H1 (cell line): ENCODE results near the gene DIP2C. TPM values are rescaled to one million over a fixed set of nuclear protein-coding genes. Genes with fewer than 3 reads are reported as not detected.

Source experiments
- CTCF ChIA-PET: fragments of 300-600 bp; sonication (Branson Sonifier 250); formaldehyde crosslinking; loops from one replicate; lab custom pipeline; 2021; ENCODE audit not compliant: partially characterized antibody; lab: Charles Lee
- POLR2A ChIA-PET: fragments of 300-600 bp; sonication (Branson Sonifier 250); formaldehyde crosslinking; loops from one replicate; lab custom pipeline; 2021; ENCODE audit warnings: inconsistent platforms; ENCODE audit not compliant: partially characterized antibody; lab: Charles Lee
- DNase-seq, 2 experiments: peaks; one replicate each; pipeline versions ENCODE4 v3.0.0 to v3.0.0-alpha.2; 2010 to 2022; ENCODE audit warnings: low spot score in 2 of 2, low read depth in 1 of 2, mixed read lengths in 1 of 2
- FAIRE-seq: peaks from 2 replicates; lab custom pipeline; 2011; peaks lifted over from hg19 to GRCh38; lab: Jason Lieb, UNC
- H2AFZ ChIP-seq: 2 replicates; pipeline ENCODE4 v1.8.1; 2012; ENCODE audit warnings: low read length, inconsistent platforms
- H2AK5ac ChIP-seq: 2 replicates; pipeline ENCODE4 v1.6.1; 2013; ENCODE audit warnings: low read depth, low read length
- H2BK120ac ChIP-seq: replicated peaks from 2 replicates; pipeline ENCODE3; 2013; ENCODE audit warnings: low read depth, low read length, inconsistent platforms
- H2BK12ac ChIP-seq: 2 replicates; pipeline ENCODE4 v1.6.1; 2013; ENCODE audit warnings: low read depth, low read length
- H2BK15ac ChIP-seq: 2 replicates; pipeline ENCODE4 v1.6.1; 2013; ENCODE audit warnings: low read length
- H2BK20ac ChIP-seq: 2 replicates; pipeline ENCODE4 v1.6.1; 2013; ENCODE audit warnings: low read length
- H2BK5ac ChIP-seq: 2 replicates; pipeline ENCODE4 v1.6.1; 2013; ENCODE audit warnings: low read depth, low read length
- H3K14ac ChIP-seq: 2 replicates; pipeline ENCODE4 v1.6.1; 2013; ENCODE audit warnings: inconsistent platforms; ENCODE audit not compliant: insufficient read length
- H3K18ac ChIP-seq: 2 replicates; pipeline ENCODE4 v1.6.1; 2013; ENCODE audit warnings: low read length; ENCODE audit errors: extremely low read depth
- H3K23ac ChIP-seq: 2 replicates; pipeline ENCODE4 v1.6.1; 2013; ENCODE audit warnings: inconsistent platforms; ENCODE audit not compliant: insufficient read length
- H3K23me2 ChIP-seq: 2 replicates; pipeline ENCODE4 v1.6.1; 2013; ENCODE audit warnings: low read depth, low read length
- H3K27ac ChIP-seq: 2 replicates; pipeline ENCODE4 v1.6.1; 2011; ENCODE audit warnings: low read depth, low read length, inconsistent platforms
- H3K27me3 ChIP-seq, 4 experiments: replicated peaks in 1 of 4; 1 replicate in 1 of 4; 2 replicates in 3 of 4; pipeline versions ENCODE4 v1.6.1 to v1.8.1; 2011 to 2013; ENCODE audit warnings: low read length in 3 of 4, mild to moderate bottlenecking in 3 of 4, inconsistent platforms in 2 of 4, mixed read lengths in 2 of 4, moderate library complexity in 1 of 4; ENCODE audit not compliant: control insufficient read depth in 3 of 4, insufficient read depth in 3 of 4; ENCODE audit errors: extremely low read depth in 1 of 4
- H3K36me3 ChIP-seq, 4 experiments: 2 replicates each; pipeline versions ENCODE4 v1.6.1 to v1.8.1; 2011 to 2013; ENCODE audit warnings: mild to moderate bottlenecking in 4 of 4, low read length in 3 of 4, moderate library complexity in 2 of 4, control low read depth in 1 of 4, inconsistent platforms in 1 of 4; ENCODE audit not compliant: insufficient read depth in 4 of 4, control insufficient read depth in 2 of 4
- H3K4ac ChIP-seq: replicated peaks from 2 replicates; pipeline ENCODE3; 2013; ENCODE audit warnings: low read length, low read depth, mixed read lengths, inconsistent platforms; ENCODE audit not compliant: insufficient read length
- H3K4me1 ChIP-seq, 4 experiments: replicated peaks in 1 of 4; 1 replicate in 1 of 4; 2 replicates in 3 of 4; pipeline versions ENCODE4 v1.6.1 to v1.8.1; 2011 to 2013; ENCODE audit warnings: low read length in 3 of 4, inconsistent platforms in 2 of 4, mixed read lengths in 1 of 4; ENCODE audit not compliant: insufficient read depth in 4 of 4, control insufficient read depth in 3 of 4
- H3K4me2 ChIP-seq, 2 experiments: 2 replicates each; pipeline versions ENCODE4 v1.6.1 to v1.8.1; 2011 to 2013; ENCODE audit warnings: low read depth in 2 of 2, low read length in 2 of 2, control low read depth in 1 of 2, inconsistent platforms in 1 of 2, mild to moderate bottlenecking in 1 of 2; ENCODE audit not compliant: insufficient read depth in 1 of 2
- H3K4me3 ChIP-seq, 4 experiments: fragments of 200-600, 300-600 bp in 1 of 4; sonication (generic), shearing (Covaris generic), sonication (Bioruptor Twin) in 1 of 4; 2 replicates each; pipeline versions ENCODE4 v1.5.1 to v1.8.1; 2011 to 2016; ENCODE audit warnings: low read length in 4 of 4, low read depth in 3 of 4, control low read depth in 2 of 4, inconsistent platforms in 2 of 4, mild to moderate bottlenecking in 2 of 4, mixed read lengths in 1 of 4, moderate library complexity in 1 of 4; ENCODE audit not compliant: insufficient read depth in 2 of 4; ENCODE audit errors: extremely low read depth in 1 of 4
- H3K56ac ChIP-seq: replicated peaks from 2 replicates; pipeline ENCODE3; 2013; ENCODE audit warnings: low read depth, mild to moderate bottlenecking, mixed read lengths, low read length, inconsistent platforms; ENCODE audit not compliant: insufficient read length
- H3K79me1 ChIP-seq: 2 replicates; pipeline ENCODE4 v1.6.1; 2013; ENCODE audit warnings: low read depth, low read length, control low read depth
- H3K79me2 ChIP-seq, 2 experiments: 2 replicates each; pipeline versions ENCODE4 v1.6.1 to v1.8.1; 2012 to 2013; ENCODE audit warnings: low read length in 2 of 2, mild to moderate bottlenecking in 2 of 2, inconsistent platforms in 1 of 2; ENCODE audit not compliant: insufficient read depth in 2 of 2, control insufficient read depth in 1 of 2
- H3K9ac ChIP-seq, 4 experiments: replicated peaks in 1 of 4; 1 replicate in 1 of 4; 2 replicates in 3 of 4; pipeline versions ENCODE4 v1.6.1 to v1.8.1; 2011 to 2013; ENCODE audit warnings: low read depth in 3 of 4, low read length in 3 of 4, control low read depth in 2 of 4, mild to moderate bottlenecking in 2 of 4, moderate library complexity in 2 of 4, inconsistent platforms in 1 of 4; ENCODE audit errors: extremely low read depth in 1 of 4
- H3K9me3 ChIP-seq, 2 experiments: 2 replicates each; pipeline versions ENCODE4 v1.6.1 to v1.8.1; 2012 to 2013; ENCODE audit warnings: mild to moderate bottlenecking in 2 of 2, moderate library complexity in 2 of 2, control low read depth in 1 of 2, inconsistent platforms in 1 of 2, low read depth in 1 of 2, low read length in 1 of 2, mixed read lengths in 1 of 2; ENCODE audit not compliant: insufficient read depth in 2 of 2
- H4K20me1 ChIP-seq, 2 experiments: replicated peaks in 1 of 2; 2 replicates each; pipeline versions ENCODE3 to v1.8.1; 2011 to 2013; ENCODE audit warnings: inconsistent platforms in 2 of 2, low read length in 2 of 2, mild to moderate bottlenecking in 1 of 2; ENCODE audit not compliant: insufficient read depth in 2 of 2, control insufficient read depth in 1 of 2
- H4K5ac ChIP-seq: 2 replicates; pipeline ENCODE4 v1.6.1; 2013; ENCODE audit warnings: low read length, low read depth, mixed read lengths, inconsistent platforms; ENCODE audit not compliant: insufficient read length
- H4K8ac ChIP-seq: 2 replicates; pipeline ENCODE4 v1.8.0; 2013; ENCODE audit warnings: mild to moderate bottlenecking, moderate library complexity, low read length, inconsistent platforms; ENCODE audit not compliant: insufficient read depth; ENCODE audit errors: extremely low read depth
- H4K91ac ChIP-seq: replicated peaks from 2 replicates; pipeline ENCODE3; 2013; ENCODE audit warnings: low read length, mixed read lengths, inconsistent platforms; ENCODE audit not compliant: insufficient read length
- BRCA1 ChIP-seq: IDR thresholded peaks from 2 replicates; pipeline ENCODE4 v1.6.1; 2012; ENCODE audit warnings: low read depth, low read length, improper control_type of control experiment
- CBX8 ChIP-seq: fragments of 300-800, 300-1000 bp; sonication (generic); IDR thresholded peaks from 2 replicates; pipeline ENCODE4 v1.7.1; 2016; ENCODE audit warnings: low read depth, low read length, borderline replicate concordance
- CHD1 ChIP-seq: IDR thresholded peaks from 2 replicates; pipeline ENCODE4 v1.6.1; 2012; ENCODE audit warnings: low read depth, low read length, improper control_type of control experiment
- CHD2 ChIP-seq: IDR thresholded peaks from 2 replicates; pipeline ENCODE4 v1.6.1; 2012; ENCODE audit warnings: low read length, improper control_type of control experiment
- EZH2 ChIP-seq: fragments of 200-600 bp; sonication (generic); IDR thresholded peaks from 2 replicates; pipeline ENCODE4 v1.7.1; 2012; ENCODE audit warnings: low read depth, mild to moderate bottlenecking, moderate library complexity, low read length, inconsistent platforms; ENCODE audit not compliant: severe bottlenecking
- RAD21 ChIP-seq, 2 experiments: IDR thresholded peaks in 1 of 2; conservative IDR thresholded peaks in 1 of 2; 2 replicates each; pipeline ENCODE4 v1.6.1; 2011; ENCODE audit warnings: low read depth in 2 of 2, low read length in 2 of 2, improper control_type of control experiment in 1 of 2, inconsistent platforms in 1 of 2, mild to moderate bottlenecking in 1 of 2, moderate library complexity in 1 of 2
- SIN3A ChIP-seq, 2 experiments: IDR thresholded peaks in 1 of 2; conservative IDR thresholded peaks in 1 of 2; 2 replicates each; pipeline ENCODE4 v1.6.1; 2011 to 2012; ENCODE audit warnings: low read length in 2 of 2, improper control_type of control experiment in 1 of 2, low read depth in 1 of 2, mild to moderate bottlenecking in 1 of 2
- TAF1 ChIP-seq: IDR thresholded peaks from 2 replicates; pipeline ENCODE4 v1.6.1; 2011; ENCODE audit warnings: mild to moderate bottlenecking, low read depth, low read length
- WGBS, 2 experiments: shearing (Covaris generic) in 1 of 2; methylation state at CpG; one replicate each; pipeline versions ENCODE4 v1.1.6 to v1.1.7; 2013 to 2015; ENCODE audit warnings: low lambda C conversion rate in 2 of 2, mixed read lengths in 2 of 2, inconsistent platforms in 1 of 2, low coverage in 1 of 2, missing lambda C conversion rate in 1 of 2; ENCODE audit not compliant: insufficient replicate concordance in 2 of 2, insufficient coverage in 1 of 2, insufficient read length in 1 of 2; ENCODE audit errors: extremely low coverage in 1 of 2, missing lambda C conversion rate in 1 of 2; 5-methylcytosine and 5-hydroxymethylcytosine counted together
- polyA plus RNA-seq, 7 experiments: library from polyadenylated mRNA; depleted of rRNA in 3 of 7; stranded (reverse) in 5 of 7; unstranded in 2 of 7; fragments of >200 nt in 5 of 7; fragments of 200-250 nt in 2 of 7; gene quantifications; 1 replicate in 5 of 7; 2 replicates in 1 of 7; 4 replicates in 1 of 7; pipeline versions ENCODE4 v1.2.1 to v1.2.3, GENCODE V29; 2011 to 2013; ENCODE audit warnings: missing spikeins in 2 of 7, mixed read lengths in 2 of 7
- total RNA-seq: library from RNA; stranded (reverse); fragmentation: NEBNext Ultra II Directional; extraction: Animal tissue kit (Norgen Biotek cat#: 25700); gene quantifications from 2 replicates; pipeline ENCODE4 v1.2.1, GENCODE V29; 2021
- TF ChIP-seq, protein P1 (sequence below): IDR thresholded peaks from 2 replicates; pipeline ENCODE4 v1.6.1; 2012; ENCODE audit warnings: low read length, inconsistent platforms

The DIP2C gene
- total and polyA plus RNA-seq, 2 of the 8 experiments (the other 6 are each of a cell fraction or from before 2014, with no cell fraction given): 3.8 to 9.3 TPM

DNA sequence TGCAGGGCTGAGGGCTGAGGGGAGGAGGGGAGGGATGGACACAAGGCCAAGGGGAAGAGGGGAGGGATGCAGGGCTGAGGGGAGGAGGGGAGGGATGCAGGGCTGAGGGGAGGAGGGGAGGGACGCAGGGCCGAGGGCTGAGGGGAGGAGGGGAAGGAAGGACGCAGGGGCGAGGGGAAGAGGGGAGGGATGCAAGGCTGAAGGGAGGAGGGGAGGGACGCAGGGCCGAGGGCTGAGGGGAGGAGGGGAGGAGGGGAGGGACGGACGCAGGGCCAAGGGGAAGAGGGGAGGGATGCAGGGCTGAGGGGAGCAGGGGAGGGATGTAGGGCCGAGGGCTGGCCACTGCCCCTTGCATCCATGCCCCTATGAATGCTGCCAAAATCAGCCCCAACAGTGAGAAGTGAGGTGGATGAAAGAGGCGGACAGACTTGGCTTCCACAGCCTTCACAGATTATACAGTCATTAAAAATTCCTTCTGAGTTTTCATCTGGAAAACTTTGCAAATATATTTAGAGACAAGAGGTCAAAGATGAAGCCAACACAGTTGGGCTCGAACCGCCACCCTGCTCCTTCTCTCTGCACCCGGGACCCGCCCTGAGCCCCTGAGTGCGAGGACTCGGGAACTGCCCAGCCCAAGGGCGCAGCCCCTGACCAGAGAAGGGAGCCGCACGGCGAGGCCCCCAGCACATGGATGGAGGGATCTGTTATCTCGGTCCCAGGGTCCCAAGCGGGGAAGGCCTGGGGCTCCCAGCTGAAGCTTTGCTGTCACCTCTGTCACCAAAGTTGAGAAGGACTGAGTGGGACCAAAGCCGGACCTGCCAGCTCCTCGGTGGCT, 65.8 kb downstream of the DIP2C start:
- POLR2A ChIA-PET: interaction anchor here (0.6 to 1.8 kb wide), 2 partner anchors 10 to 11 kb away, joined by 3 to 6 read pairs; no protein-coding TSS in a partner anchor
- no peak for DNase-seq
- TF ChIP-seq, protein P1, sequence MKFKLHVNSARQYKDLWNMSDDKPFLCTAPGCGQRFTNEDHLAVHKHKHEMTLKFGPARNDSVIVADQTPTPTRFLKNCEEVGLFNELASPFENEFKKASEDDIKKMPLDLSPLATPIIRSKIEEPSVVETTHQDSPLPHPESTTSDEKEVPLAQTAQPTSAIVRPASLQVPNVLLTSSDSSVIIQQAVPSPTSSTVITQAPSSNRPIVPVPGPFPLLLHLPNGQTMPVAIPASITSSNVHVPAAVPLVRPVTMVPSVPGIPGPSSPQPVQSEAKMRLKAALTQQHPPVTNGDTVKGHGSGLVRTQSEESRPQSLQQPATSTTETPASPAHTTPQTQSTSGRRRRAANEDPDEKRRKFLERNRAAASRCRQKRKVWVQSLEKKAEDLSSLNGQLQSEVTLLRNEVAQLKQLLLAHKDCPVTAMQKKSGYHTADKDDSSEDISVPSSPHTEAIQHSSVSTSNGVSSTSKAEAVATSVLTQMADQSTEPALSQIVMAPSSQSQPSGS: no peak
- TF ChIP-seq RAD21 (IDR thresholded peaks at IDR 0.05 in 1 of 2, conservative IDR thresholded peaks at IDR 0.05 in 1 of 2; ENCODE audit: low read depth in 2 of 2, low read length in 2 of 2): no peak
- no peak for TF ChIP-seq SIN3A (conservative IDR thresholded peaks at IDR 0.05 in 1 of 2, IDR thresholded peaks at IDR 0.05 in 1 of 2; ENCODE audit: low read depth in 1 of 2, low read length in 2 of 2)
- no peak for TF ChIP-seq BRCA1
- no peak for TF ChIP-seq CHD1
- TF ChIP-seq TAF1: no peak
- no peak for TF ChIP-seq EZH2
- no peak for TF ChIP-seq CHD2
- TF ChIP-seq CBX8: no peak

More for the DNA sequence above, 65.8 kb downstream of the DIP2C start:
- Histone ChIP-seq H3K36me3 (no peaks in the 10 kb centered on the region), H3K4me1 (peaks cover 5 to 25% (median 20%) of the 10 kb centered on the region in 4 experiments), H3K18ac (no peak overlapping the region), H3K4me2 (peak overlapping the region; percentile 23 to 37; a peak in 2 of 4 replicates), H3K4ac (no peak overlapping the region), H4K8ac (peak overlapping the region; percentile 5; the same call in 1 of the 2 replicates), H2BK12ac (0 out of 2 replicates have a peak overlapping the region, but pooled peaks have one; percentile 22), H3K9me3 (no peaks in the 10 kb centered on the region), H2BK5ac (0 out of 2 replicates have a peak overlapping the region, but pooled peaks have one; percentile 16), H3K4me3 (no peak overlapping the region; a peak in 1 of 8 replicates), H2AK5ac (no peak overlapping the region), H3K9ac (no peak overlapping the region), H3K79me1 (peaks cover 8% of the 10 kb centered on the region), H2AFZ (no peak overlapping the region), H4K5ac (no peak overlapping the region), H2BK15ac (no peak overlapping the region), H3K27me3 (no peaks in the 10 kb centered on the region), H2BK120ac (no peak overlapping the region), H3K23me2 (no peaks in the 10 kb centered on the region), H3K56ac (no peak overlapping the region), H2BK20ac (no peak overlapping the region), H4K91ac (no peak overlapping the region), H3K79me2 (0 out of 4 replicates have a peak, but pooled peaks cover 0 to 7% of the 10 kb centered on the region in 2 experiments), H3K27ac (no peak overlapping the region), H4K20me1 (peaks cover 7 to 18% of the 10 kb centered on the region in 2 experiments), H3K14ac (no peak overlapping the region), H3K23ac (no peak overlapping the region)
- WGBS, 2 experiments: 69% methylated on average over 15 of the region's 24 CpGs; no CpG with 5 or more reads in 1 of the 2 experiments
- CTCF ChIA-PET: interaction anchor here (0.9 to 1.5 kb wide), 5 partner anchors 12 to 165 kb away, joined by 3 to 7 read pairs (median 3); no protein-coding TSS in a partner anchor
- FAIRE-seq: no peak
